ENCODE measurements around the gene NEUROD4. TPM values are rescaled to one million over a fixed set of nuclear protein-coding genes. Genes with fewer than 3 reads are reported as not detected.

The NEUROD4 gene
- total RNA-seq, 4 donors from 2014 or later: not detected

DNA sequence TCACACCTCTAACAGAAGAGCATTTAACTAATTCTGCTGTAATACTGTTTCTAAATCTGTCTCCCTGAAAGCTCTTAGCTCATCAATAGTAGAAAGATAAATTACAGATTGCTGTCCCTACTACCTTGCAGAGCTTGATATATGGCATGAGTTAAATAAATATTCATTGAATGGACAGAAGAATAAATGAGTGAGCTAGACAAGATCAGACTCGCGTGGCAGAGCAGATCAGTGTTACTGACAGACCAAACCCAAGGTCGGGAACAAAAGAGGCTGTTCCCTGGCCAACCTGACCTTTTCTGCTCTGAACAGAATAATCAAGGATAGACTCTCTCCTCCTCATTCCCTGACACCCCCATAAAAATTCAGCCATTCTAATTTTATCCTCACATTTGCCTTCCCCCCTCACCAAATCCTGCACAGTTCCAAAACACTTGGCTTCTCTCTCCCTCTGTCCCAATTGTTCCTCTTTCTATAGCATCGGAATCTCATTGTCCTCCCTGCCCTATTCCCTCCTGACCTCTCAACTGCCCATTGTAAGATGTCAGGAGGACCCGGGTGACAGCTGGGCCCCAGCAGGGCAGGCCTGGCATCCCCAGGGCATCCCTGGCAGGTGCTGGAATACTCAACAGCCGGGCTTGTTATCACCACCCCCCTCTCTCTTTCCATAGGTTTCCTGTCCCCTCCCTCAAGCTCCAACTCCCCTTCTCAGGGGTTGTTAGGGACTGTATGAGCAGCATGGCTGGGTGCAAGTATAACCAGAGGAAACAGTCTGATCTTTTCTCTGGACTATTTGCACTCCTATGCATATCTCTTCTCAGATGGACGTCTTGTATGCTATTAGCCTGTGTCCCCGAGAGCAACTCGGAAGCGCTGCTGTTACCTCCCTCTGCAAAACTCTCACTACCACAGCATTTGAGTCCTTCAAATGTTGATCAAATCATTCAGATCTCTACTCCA lies 19.9 kb downstream of the NEUROD4 start:
- no peak for DNase-seq
- 45 to 51% methylated on average over 10 of the region's 10 CpGs for WGBS, 2 donors

GRCh38 chr12:55041345-55042055 lies 21.7 kb downstream of the NEUROD4 start:
- Histone ChIP-seq H3K27ac (no peak overlapping the region), H3K4me3 (no peak overlapping the region), H3K9me3 (no peaks in the 10 kb centered on the region), H3K27me3 (peaks cover 0 to 17% (median 0%) of the 10 kb centered on the region in 4 donors), H3K4me1 (no peaks in the 10 kb centered on the region), H3K36me3 (no peaks in the 10 kb centered on the region)
- TF ChIP-seq POLR2A (IDR thresholded peaks at IDR 0.05): no peak
- TF ChIP-seq, protein P1, sequence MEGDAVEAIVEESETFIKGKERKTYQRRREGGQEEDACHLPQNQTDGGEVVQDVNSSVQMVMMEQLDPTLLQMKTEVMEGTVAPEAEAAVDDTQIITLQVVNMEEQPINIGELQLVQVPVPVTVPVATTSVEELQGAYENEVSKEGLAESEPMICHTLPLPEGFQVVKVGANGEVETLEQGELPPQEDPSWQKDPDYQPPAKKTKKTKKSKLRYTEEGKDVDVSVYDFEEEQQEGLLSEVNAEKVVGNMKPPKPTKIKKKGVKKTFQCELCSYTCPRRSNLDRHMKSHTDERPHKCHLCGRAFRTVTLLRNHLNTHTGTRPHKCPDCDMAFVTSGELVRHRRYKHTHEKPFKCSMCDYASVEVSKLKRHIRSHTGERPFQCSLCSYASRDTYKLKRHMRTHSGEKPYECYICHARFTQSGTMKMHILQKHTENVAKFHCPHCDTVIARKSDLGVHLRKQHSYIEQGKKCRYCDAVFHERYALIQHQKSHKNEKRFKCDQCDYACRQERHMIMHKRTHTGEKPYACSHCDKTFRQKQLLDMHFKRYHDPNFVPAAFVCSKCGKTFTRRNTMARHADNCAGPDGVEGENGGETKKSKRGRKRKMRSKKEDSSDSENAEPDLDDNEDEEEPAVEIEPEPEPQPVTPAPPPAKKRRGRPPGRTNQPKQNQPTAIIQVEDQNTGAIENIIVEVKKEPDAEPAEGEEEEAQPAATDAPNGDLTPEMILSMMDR (IDR thresholded peaks at IDR 0.05): no peak
- intact Hi-C loops (cut with DNase I): no loop called here
- no peak for DNase-seq
- WGBS, 2 donors: 64 to 65% methylated on average over 4 of the region's 4 CpGs

More for the DNA sequence above, 19.9 kb downstream of the NEUROD4 start:
- intact Hi-C loops (cut with DNase I): no loop called here
- Histone ChIP-seq H3K4me1 (no peaks in the 10 kb centered on the region), H3K4me3 (no peak overlapping the region), H3K27me3 (peaks cover 0 to 22% (median 0%) of the 10 kb centered on the region in 4 donors), H3K36me3 (no peaks in the 10 kb centered on the region), H3K27ac (no peak overlapping the region), H3K9me3 (no peaks in the 10 kb centered on the region)
- no peak for TF ChIP-seq POLR2A (IDR thresholded peaks at IDR 0.05)
- TF ChIP-seq, protein P1 (IDR thresholded peaks at IDR 0.05): no peak

DNA sequence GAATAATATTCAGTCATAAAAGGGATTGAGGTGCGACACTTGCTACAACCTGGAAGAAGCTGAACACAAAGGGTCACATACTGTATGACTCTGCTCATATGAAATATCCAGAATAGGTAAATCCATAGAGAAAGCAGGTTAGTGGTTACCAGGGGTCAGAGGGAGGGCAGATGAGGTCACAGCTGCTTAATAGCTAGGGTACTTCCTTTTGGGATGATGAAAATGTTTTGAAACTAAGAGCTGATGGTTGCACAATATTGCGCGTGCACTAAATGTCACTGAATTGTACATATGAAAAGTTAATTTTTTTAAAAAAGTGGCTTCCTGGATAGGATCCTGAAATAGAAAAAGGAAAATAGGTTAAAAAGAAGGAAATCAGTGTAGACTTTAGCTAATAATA lies 23.8 kb downstream of the NEUROD4 start:
- Histone ChIP-seq H3K27ac (no peak overlapping the region), H3K27me3 (peaks cover 0 to 13% (median 0%) of the 10 kb centered on the region in 4 donors), H3K4me1 (no peaks in the 10 kb centered on the region), H3K9me3 (no peaks in the 10 kb centered on the region), H3K36me3 (no peaks in the 10 kb centered on the region), H3K4me3 (no peak overlapping the region)
- no peak for DNase-seq
- intact Hi-C loops (cut with DNase I): no loop called here
- no peak for TF ChIP-seq POLR2A (IDR thresholded peaks at IDR 0.05)
- TF ChIP-seq, protein P1 (IDR thresholded peaks at IDR 0.05): no peak
- 78 to 91% methylated on average over 3 of the region's 3 CpGs for WGBS, 2 donors

DNA sequence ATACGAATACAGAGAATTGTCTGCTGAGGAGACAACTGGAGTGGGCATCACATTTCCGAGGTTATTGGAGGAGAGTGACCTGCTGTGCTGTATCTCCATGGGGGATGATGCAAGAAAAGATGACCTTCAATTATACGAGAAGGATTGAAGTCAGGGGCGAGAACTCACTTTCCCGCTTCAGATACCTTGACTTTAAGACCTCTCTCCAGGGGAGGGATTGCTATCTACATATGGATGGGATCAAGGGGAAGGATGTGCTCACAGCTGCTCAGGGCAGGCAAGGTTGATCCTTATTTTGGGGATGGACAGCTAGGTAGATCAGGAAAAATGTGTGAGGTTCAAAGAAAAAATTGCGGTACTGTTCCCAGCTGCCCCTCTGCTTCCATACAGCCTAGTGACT lies 24.4 kb downstream of the NEUROD4 start:
- Histone ChIP-seq H3K4me1 (no peaks in the 10 kb centered on the region), H3K9me3 (no peaks in the 10 kb centered on the region), H3K27ac (no peak overlapping the region), H3K27me3 (peaks cover 0 to 13% (median 0%) of the 10 kb centered on the region in 4 donors), H3K36me3 (no peaks in the 10 kb centered on the region), H3K4me3 (no peak overlapping the region)
- intact Hi-C loops (cut with DNase I): no loop called here
- no peak for TF ChIP-seq POLR2A (IDR thresholded peaks at IDR 0.05)
- TF ChIP-seq, protein P1 (IDR thresholded peaks at IDR 0.05): no peak
- no peak for DNase-seq
- 63 to 65% methylated on average over 6 of the region's 6 CpGs for WGBS, 2 donors

DNA sequence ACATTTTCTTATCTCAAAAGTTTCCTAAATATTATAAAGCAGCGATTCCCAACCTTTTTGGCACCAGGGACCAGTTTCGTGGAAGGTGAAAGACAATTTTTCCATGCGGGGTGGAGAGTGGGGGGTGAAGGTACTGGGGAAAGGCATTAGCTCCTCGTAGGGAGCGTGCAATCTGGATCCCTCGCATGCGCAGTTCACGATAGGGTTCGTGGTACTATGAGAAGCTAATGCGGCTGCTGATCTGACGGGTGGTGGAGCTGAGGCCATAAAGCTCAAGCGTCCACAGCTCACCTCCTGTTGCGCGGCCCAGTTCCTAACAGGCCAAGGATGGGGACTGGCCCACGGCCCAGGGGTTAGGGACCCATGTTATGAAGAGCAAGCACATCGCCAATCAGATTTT lies 29.9 kb downstream of the NEUROD4 start:
- intact Hi-C loops (cut with DNase I): no loop called here
- no peak for DNase-seq
- no peaks in the 10 kb centered on the region for H3K36me3 ChIP-seq
- H3K27ac ChIP-seq: no peak overlapping the region
- no peaks in the 10 kb centered on the region for H3K9me3 ChIP-seq
- TF ChIP-seq, protein P1 (IDR thresholded peaks at IDR 0.05): no peak
- TF ChIP-seq POLR2A (IDR thresholded peaks at IDR 0.05): no peak
- peaks cover 0 to 3% (median 0%) of the 10 kb centered on the region in 4 donors for H3K27me3 ChIP-seq
- H3K4me3 ChIP-seq: no peak overlapping the region
- H3K4me1 ChIP-seq: no peaks in the 10 kb centered on the region
- whole genome bisulfite sequencing, 2 donors: 84 to 90% methylated on average over 10 to 16 of the region's 16 CpGs

All from esophagus squamous epithelium (tissue), 5 donors.